Fibroblast of lung (primary cell): ENCODE data around the gene VIPR2. TPM values are rescaled to one million over a fixed set of nuclear protein-coding genes. Genes with fewer than 3 reads are reported as not detected.

ENCODE experiments used
- DNase-seq, 2 donors: peaks; one replicate each; pipeline versions ENCODE4 v3.0.0 to v3.0.0-alpha.2; 2010; ENCODE audit warnings: low read depth in 2 of 2
- H2AFZ ChIP-seq: 2 replicates; pipeline ENCODE4 v1.5.1; 2012; ENCODE audit warnings: low read length, control low read depth, inconsistent platforms
- H3K27ac ChIP-seq: 2 replicates; pipeline ENCODE4 v1.5.1; 2011; ENCODE audit warnings: low read length, control low read depth; ENCODE audit not compliant: insufficient read depth
- H3K27me3 ChIP-seq: 2 replicates; pipeline ENCODE4 v1.5.1; 2011; ENCODE audit warnings: mild to moderate bottlenecking, low read length; ENCODE audit not compliant: control insufficient read depth, insufficient read depth
- H3K36me3 ChIP-seq: 2 replicates; pipeline ENCODE4 v1.5.1; 2011; ENCODE audit warnings: low read length; ENCODE audit not compliant: control insufficient read depth, insufficient read depth
- H3K4me1 ChIP-seq: 2 replicates; pipeline ENCODE4 v1.5.1; 2011; ENCODE audit warnings: low read length; ENCODE audit not compliant: control insufficient read depth, insufficient read depth; ENCODE audit errors: extremely low read depth
- H3K4me2 ChIP-seq: 2 replicates; pipeline ENCODE4 v1.5.1; 2011; ENCODE audit warnings: low read length, control low read depth; ENCODE audit not compliant: insufficient read depth; ENCODE audit errors: extremely low read depth
- H3K4me3 ChIP-seq, 4 experiments: fragments of 200-600 bp in 1 of 4; sonication (generic) in 1 of 4; replicated peaks in 1 of 4; 2 replicates each; pipeline ENCODE4 v1.5.1; 2011 to 2016; ENCODE audit warnings: low read length in 4 of 4, low read depth in 3 of 4, mild to moderate bottlenecking in 3 of 4, control low read depth in 2 of 4, inconsistent platforms in 1 of 4, mixed read lengths in 1 of 4; ENCODE audit not compliant: insufficient read depth in 1 of 4; ENCODE audit errors: control extremely low read depth in 1 of 4
- H3K79me2 ChIP-seq: 2 replicates; pipeline ENCODE4 v1.5.1; 2012; ENCODE audit warnings: mild to moderate bottlenecking, low read length, inconsistent platforms; ENCODE audit not compliant: control insufficient read depth, insufficient read depth
- H3K9ac ChIP-seq: 2 replicates; pipeline ENCODE4 v1.5.1; 2011; ENCODE audit warnings: mild to moderate bottlenecking, low read length, control low read depth; ENCODE audit not compliant: insufficient read depth
- H3K9me3 ChIP-seq: 2 replicates; pipeline ENCODE4 v1.5.1; 2012; ENCODE audit warnings: low read depth, low read length; ENCODE audit not compliant: control insufficient read depth, insufficient read depth
- H4K20me1 ChIP-seq: 2 replicates; pipeline ENCODE4 v1.5.1; 2011; ENCODE audit warnings: low read length; ENCODE audit not compliant: control insufficient read depth, insufficient read depth; ENCODE audit errors: extremely low read depth
- CTCF ChIP-seq, 2 donors: IDR thresholded peaks in 1 of 2; conservative IDR thresholded peaks in 1 of 2; 1 replicate in 1 of 2; 2 replicates in 1 of 2; pipeline ENCODE4 v1.5.1; 2011 to 2012; ENCODE audit warnings: low read length in 2 of 2, control low read depth in 1 of 2, inconsistent platforms in 1 of 2, low read depth in 1 of 2, mild to moderate bottlenecking in 1 of 2
- EZH2 ChIP-seq: IDR thresholded peaks from 2 replicates; pipeline ENCODE4 v1.5.1; 2012; ENCODE audit warnings: low read length, control low read depth, mild to moderate bottlenecking; ENCODE audit errors: missing control alignments
- polyA plus RNA-seq, 2 donors: library from polyadenylated mRNA; depleted of rRNA in 1 of 2; stranded (reverse) in 1 of 2; unstranded in 1 of 2; fragments of >200 nt; gene quantifications; 2 replicates each; pipeline ENCODE4 v1.2.1, GENCODE V29; 2011 to 2012; ENCODE audit warnings: missing spikeins in 1 of 2
- total RNA-seq: library from RNA; depleted of rRNA; stranded (reverse); fragments of >200 nt; gene quantifications from 2 replicates; pipeline ENCODE4 v1.2.1, GENCODE V29; 2014

Gene VIPR2
- total and polyA plus RNA-seq, 2 donors (not counting 1 experiment from before 2014, with no cell fraction given), result not detected

GRCh38 chr7:159117366-159118196 lies 27.1 kb downstream of the VIPR2 start:
- Histone ChIP-seq H3K4me3 (no peak overlapping the region), H3K27ac (no peak overlapping the region), H3K9me3 (no peaks in the 10 kb centered on the region), H4K20me1 (no peaks in the 10 kb centered on the region), H3K4me1 (no peaks in the 10 kb centered on the region), H3K79me2 (no peaks in the 10 kb centered on the region), H2AFZ (no peak overlapping the region), H3K9ac (no peak overlapping the region), H3K27me3 (no peaks in the 10 kb centered on the region), H3K4me2 (no peak overlapping the region), H3K36me3 (no peaks in the 10 kb centered on the region)
- no peak for DNase-seq
- no peak for TF ChIP-seq EZH2
- no peak for TF ChIP-seq CTCF (conservative IDR thresholded peaks at IDR 0.05 in 1 of 2, IDR thresholded peaks at IDR 0.05 in 1 of 2; ENCODE audit: low read depth in 1 of 2, low read length in 2 of 2)

- Histone ChIP-seq H3K36me3 (no peaks in the 10 kb centered on the region), H3K9ac (no peak overlapping the region), H2AFZ (no peak overlapping the region), H3K4me1 (no peaks in the 10 kb centered on the region), H3K4me3 (no peak overlapping the region), H4K20me1 (no peaks in the 10 kb centered on the region), H3K4me2 (no peak overlapping the region), H3K27me3 (no peaks in the 10 kb centered on the region), H3K9me3 (no peaks in the 10 kb centered on the region), H3K79me2 (no peaks in the 10 kb centered on the region), H3K27ac (no peak overlapping the region)
- no peak for DNase-seq
- no peak for TF ChIP-seq EZH2
- TF ChIP-seq CTCF (conservative IDR thresholded peaks at IDR 0.05 in 1 of 2, IDR thresholded peaks at IDR 0.05 in 1 of 2; ENCODE audit: low read depth in 1 of 2, low read length in 2 of 2), result no peak
Observed at GRCh38 chr7:159116581-159117339, 27.9 kb downstream of the VIPR2 start.
